Measurements from ENCODE around the gene EYA3.

EYA3 gene

GRCh38 chr1:28110555-28110954 is 22.1 kb upstream of the EYA3 start:
- no peak overlapping the region for H3K9ac ChIP-seq (ENCODE audit: low read depth, low read length)
- H3K9me3 ChIP-seq (ENCODE audit: insufficient read depth, low read depth, low read length) = no peaks in the 10 kb centered on the region
- no peak overlapping the region for H3K27ac ChIP-seq (ENCODE audit: low read depth, low read length)
- no peaks in the 10 kb centered on the region for H3K36me3 ChIP-seq (ENCODE audit: insufficient read depth, low read length)
- no peaks in the 10 kb centered on the region for H3K27me3 ChIP-seq (ENCODE audit: insufficient read depth, low read length)
- H3K4me1 ChIP-seq (ENCODE audit: insufficient read depth, low read length) = no peaks in the 10 kb centered on the region
- H3K4me3 ChIP-seq (ENCODE audit: low read length) = no peak overlapping the region
- 92% methylated on average over 1 of the region's 1 CpG for WGBS

- no peaks in the 10 kb centered on the region for H3K9me3 ChIP-seq (ENCODE audit: insufficient read depth, low read depth, low read length)
- no peak overlapping the region for H3K4me3 ChIP-seq (ENCODE audit: low read length)
- WGBS = 89% methylated on average over 3 of the region's 3 CpGs
- H3K36me3 ChIP-seq (ENCODE audit: insufficient read depth, low read length) = no peaks in the 10 kb centered on the region
- H3K4me1 ChIP-seq (ENCODE audit: insufficient read depth, low read length) = 0 out of 2 replicates have a peak, but pooled peaks cover 3% of the 10 kb centered on the region
- H3K27me3 ChIP-seq (ENCODE audit: insufficient read depth, low read length) = no peaks in the 10 kb centered on the region
- H3K9ac ChIP-seq (ENCODE audit: low read depth, low read length) = no peak overlapping the region
- no peak overlapping the region for H3K27ac ChIP-seq (ENCODE audit: low read depth, low read length)
Observed at GRCh38 chr1:28109639-28110038, 21.2 kb upstream of the EYA3 start.

- Histone ChIP-seq H3K36me3 (ENCODE audit: insufficient read depth, low read length) (no peaks in the 10 kb centered on the region), H3K27ac (ENCODE audit: low read depth, low read length) (no peak overlapping the region), H3K27me3 (ENCODE audit: insufficient read depth, low read length) (no peaks in the 10 kb centered on the region), H3K4me3 (ENCODE audit: low read length) (no peak overlapping the region), H3K9ac (ENCODE audit: low read depth, low read length) (no peak overlapping the region), H3K4me1 (ENCODE audit: insufficient read depth, low read length) (0 out of 2 replicates have a peak, but pooled peaks cover 3% of the 10 kb centered on the region), H3K9me3 (ENCODE audit: insufficient read depth, low read depth, low read length) (no peaks in the 10 kb centered on the region)
- WGBS = 93% methylated on average over 2 of the region's 2 CpGs
Observed at GRCh38 chr1:28108001-28108400, 19.6 kb upstream of the EYA3 start.

GRCh38 chr1:28104866-28105467 is 16.6 kb upstream of the EYA3 start:
- 34% methylated on average over 11 of the region's 11 CpGs for WGBS
- Histone ChIP-seq H3K9ac (ENCODE audit: low read depth, low read length) (peak overlapping the region; percentile 8; the same call in 1 of the 2 replicates), H3K36me3 (ENCODE audit: insufficient read depth, low read length) (no peaks in the 10 kb centered on the region), H3K4me1 (ENCODE audit: insufficient read depth, low read length) (0 out of 2 replicates have a peak, but pooled peaks cover 3% of the 10 kb centered on the region), H3K9me3 (ENCODE audit: insufficient read depth, low read depth, low read length) (no peaks in the 10 kb centered on the region), H3K27me3 (ENCODE audit: insufficient read depth, low read length) (no peaks in the 10 kb centered on the region), H3K4me3 (ENCODE audit: low read length) (peak overlapping the region; percentile 40), H3K27ac (ENCODE audit: low read depth, low read length) (no peak overlapping the region)

GRCh38 chr1:28102189-28102588 is 13.8 kb upstream of the EYA3 start:
- no peak overlapping the region for H3K4me3 ChIP-seq (ENCODE audit: low read length)
- H3K4me1 ChIP-seq (ENCODE audit: insufficient read depth, low read length) = 0 out of 2 replicates have a peak, but pooled peaks cover 3% of the 10 kb centered on the region
- no peak overlapping the region for H3K27ac ChIP-seq (ENCODE audit: low read depth, low read length)
- H3K9ac ChIP-seq (ENCODE audit: low read depth, low read length) = no peak overlapping the region
- no peaks in the 10 kb centered on the region for H3K27me3 ChIP-seq (ENCODE audit: insufficient read depth, low read length)
- H3K9me3 ChIP-seq (ENCODE audit: insufficient read depth, low read depth, low read length) = no peaks in the 10 kb centered on the region
- no CpG with 5 or more reads among the region's 1 CpG for WGBS
- H3K36me3 ChIP-seq (ENCODE audit: insufficient read depth, low read length) = no peaks in the 10 kb centered on the region

GRCh38 chr1:28099050-28099769 is 10.8 kb upstream of the EYA3 start:
- Histone ChIP-seq H3K36me3 (ENCODE audit: insufficient read depth, low read length) (no peaks in the 10 kb centered on the region), H3K27ac (ENCODE audit: low read depth, low read length) (no peak overlapping the region), H3K4me1 (ENCODE audit: insufficient read depth, low read length) (no peaks in the 10 kb centered on the region), H3K27me3 (ENCODE audit: insufficient read depth, low read length) (no peaks in the 10 kb centered on the region), H3K4me3 (ENCODE audit: low read length) (no peak overlapping the region), H3K9me3 (ENCODE audit: insufficient read depth, low read depth, low read length) (no peaks in the 10 kb centered on the region), H3K9ac (ENCODE audit: low read depth, low read length) (no peak overlapping the region)
- WGBS = 93% methylated on average over 5 of the region's 5 CpGs

- no peak overlapping the region for H3K9ac ChIP-seq (ENCODE audit: low read depth, low read length)
- H3K4me3 ChIP-seq (ENCODE audit: low read length) = no peak overlapping the region
- H3K4me1 ChIP-seq (ENCODE audit: insufficient read depth, low read length) = no peaks in the 10 kb centered on the region
- H3K9me3 ChIP-seq (ENCODE audit: insufficient read depth, low read depth, low read length) = no peaks in the 10 kb centered on the region
- 88% methylated on average over 3 of the region's 4 CpGs for WGBS
- H3K27ac ChIP-seq (ENCODE audit: low read depth, low read length) = no peak overlapping the region
- H3K27me3 ChIP-seq (ENCODE audit: insufficient read depth, low read length) = no peaks in the 10 kb centered on the region
- H3K36me3 ChIP-seq (ENCODE audit: insufficient read depth, low read length) = no peaks in the 10 kb centered on the region
Observed at GRCh38 chr1:28097100-28097472, 8.7 kb upstream of the EYA3 start.

- Histone ChIP-seq H3K9me3 (ENCODE audit: insufficient read depth, low read depth, low read length) (no peaks in the 10 kb centered on the region), H3K9ac (ENCODE audit: low read depth, low read length) (no peak overlapping the region), H3K27ac (ENCODE audit: low read depth, low read length) (no peak overlapping the region), H3K27me3 (ENCODE audit: insufficient read depth, low read length) (no peaks in the 10 kb centered on the region), H3K4me1 (ENCODE audit: insufficient read depth, low read length) (no peaks in the 10 kb centered on the region), H3K36me3 (ENCODE audit: insufficient read depth, low read length) (no peaks in the 10 kb centered on the region), H3K4me3 (ENCODE audit: low read length) (no peak overlapping the region)
- 98% methylated on average over 16 of the region's 17 CpGs for WGBS
Observed at GRCh38 chr1:28096210-28097099, 8.0 kb upstream of the EYA3 start.

- whole genome bisulfite sequencing = 75% methylated on average over 6 of the region's 6 CpGs
- Histone ChIP-seq H3K9ac (ENCODE audit: low read depth, low read length) (no peak overlapping the region), H3K27me3 (ENCODE audit: insufficient read depth, low read length) (no peaks in the 10 kb centered on the region), H3K4me1 (ENCODE audit: insufficient read depth, low read length) (peaks cover 7% of the 10 kb centered on the region; the same call in 1 of the 2 replicates), H3K9me3 (ENCODE audit: insufficient read depth, low read depth, low read length) (no peaks in the 10 kb centered on the region), H3K27ac (ENCODE audit: low read depth, low read length) (no peak overlapping the region), H3K4me3 (ENCODE audit: low read length) (no peak overlapping the region), H3K36me3 (ENCODE audit: insufficient read depth, low read length) (no peaks in the 10 kb centered on the region)
Observed at GRCh38 chr1:28091043-28091781, 2.8 kb upstream of the EYA3 start.

GRCh38 chr1:28087614-28088167 is 719 bp downstream of the EYA3 start:
- Histone ChIP-seq H3K27ac (ENCODE audit: low read depth, low read length) (peak overlapping the region; percentile 87), H3K4me3 (ENCODE audit: low read length) (peak overlapping the region; percentile 75), H3K9me3 (ENCODE audit: insufficient read depth, low read depth, low read length) (no peaks in the 10 kb centered on the region), H3K36me3 (ENCODE audit: insufficient read depth, low read length) (no peaks in the 10 kb centered on the region), H3K4me1 (ENCODE audit: insufficient read depth, low read length) (peaks cover 7% of the 10 kb centered on the region; the same call in 1 of the 2 replicates), H3K27me3 (ENCODE audit: insufficient read depth, low read length) (no peaks in the 10 kb centered on the region), H3K9ac (ENCODE audit: low read depth, low read length) (peak overlapping the region; percentile 85)
- 5% methylated on average over 16 of the region's 16 CpGs for WGBS
